ENCODE measurements around the gene NR2C2AP.

DNA sequence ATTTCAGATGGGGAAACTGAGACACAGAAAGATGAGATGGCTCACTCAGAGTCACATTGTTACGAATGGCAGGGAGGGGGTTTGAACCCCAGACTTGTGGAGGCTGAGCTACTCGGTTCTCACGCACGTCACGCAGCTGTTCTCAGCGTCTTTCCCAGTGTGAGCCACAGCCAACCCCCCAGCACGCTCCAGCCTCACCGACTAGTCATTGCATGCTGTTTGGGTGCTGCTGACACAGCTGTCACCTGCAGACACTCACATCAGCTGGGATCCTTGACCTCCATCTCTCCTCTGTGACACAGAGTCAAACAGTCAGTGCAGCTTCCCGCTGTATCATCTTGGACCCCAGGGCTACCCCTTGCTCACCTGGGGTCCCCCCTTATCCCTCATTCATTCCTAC is 6.2 kb upstream of the NR2C2AP start:
- TF ChIP-seq, protein P1, sequence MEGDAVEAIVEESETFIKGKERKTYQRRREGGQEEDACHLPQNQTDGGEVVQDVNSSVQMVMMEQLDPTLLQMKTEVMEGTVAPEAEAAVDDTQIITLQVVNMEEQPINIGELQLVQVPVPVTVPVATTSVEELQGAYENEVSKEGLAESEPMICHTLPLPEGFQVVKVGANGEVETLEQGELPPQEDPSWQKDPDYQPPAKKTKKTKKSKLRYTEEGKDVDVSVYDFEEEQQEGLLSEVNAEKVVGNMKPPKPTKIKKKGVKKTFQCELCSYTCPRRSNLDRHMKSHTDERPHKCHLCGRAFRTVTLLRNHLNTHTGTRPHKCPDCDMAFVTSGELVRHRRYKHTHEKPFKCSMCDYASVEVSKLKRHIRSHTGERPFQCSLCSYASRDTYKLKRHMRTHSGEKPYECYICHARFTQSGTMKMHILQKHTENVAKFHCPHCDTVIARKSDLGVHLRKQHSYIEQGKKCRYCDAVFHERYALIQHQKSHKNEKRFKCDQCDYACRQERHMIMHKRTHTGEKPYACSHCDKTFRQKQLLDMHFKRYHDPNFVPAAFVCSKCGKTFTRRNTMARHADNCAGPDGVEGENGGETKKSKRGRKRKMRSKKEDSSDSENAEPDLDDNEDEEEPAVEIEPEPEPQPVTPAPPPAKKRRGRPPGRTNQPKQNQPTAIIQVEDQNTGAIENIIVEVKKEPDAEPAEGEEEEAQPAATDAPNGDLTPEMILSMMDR (IDR thresholded peaks at IDR 0.05), result no peak
- no peak for TF ChIP-seq POLR2AphosphoS5 (IDR thresholded peaks at IDR 0.05; ENCODE audit: insufficient read depth in 1 of 2, low read depth in 1 of 2)
- no peak for TF ChIP-seq POLR2A (IDR thresholded peaks at IDR 0.05)

Data from vagina (tissue), 2 donors.